Activated CD8-positive, alpha-beta memory T cell treated with anti-CD3 and anti-CD28 coated beads, Interleukin-2, amount 50 U/mL, for 48 hours (primary cell): ENCODE results near the gene NUP50.

Experiments used
- DNase-seq: peaks from one replicate; pipeline ENCODE4 v3.0.0-alpha.2; 2020

The NUP50 gene

GRCh38 chr22:45163451-45164269, at the start of gene NUP50:
NUP50 (plus strand) TSS chr22:45163925; CDS start chr22:45168178, 4,253 bp downstream.
- peak; percentile 97 for DNase-seq

- DNase-seq = no peak
These were observed 43.3 kb upstream of the NUP50 start for GRCh38 chr22:45120440-45120839.

GRCh38 chr22:45120931-45121330, 42.8 kb upstream of the NUP50 start:
- no peak for DNase-seq

DNA sequence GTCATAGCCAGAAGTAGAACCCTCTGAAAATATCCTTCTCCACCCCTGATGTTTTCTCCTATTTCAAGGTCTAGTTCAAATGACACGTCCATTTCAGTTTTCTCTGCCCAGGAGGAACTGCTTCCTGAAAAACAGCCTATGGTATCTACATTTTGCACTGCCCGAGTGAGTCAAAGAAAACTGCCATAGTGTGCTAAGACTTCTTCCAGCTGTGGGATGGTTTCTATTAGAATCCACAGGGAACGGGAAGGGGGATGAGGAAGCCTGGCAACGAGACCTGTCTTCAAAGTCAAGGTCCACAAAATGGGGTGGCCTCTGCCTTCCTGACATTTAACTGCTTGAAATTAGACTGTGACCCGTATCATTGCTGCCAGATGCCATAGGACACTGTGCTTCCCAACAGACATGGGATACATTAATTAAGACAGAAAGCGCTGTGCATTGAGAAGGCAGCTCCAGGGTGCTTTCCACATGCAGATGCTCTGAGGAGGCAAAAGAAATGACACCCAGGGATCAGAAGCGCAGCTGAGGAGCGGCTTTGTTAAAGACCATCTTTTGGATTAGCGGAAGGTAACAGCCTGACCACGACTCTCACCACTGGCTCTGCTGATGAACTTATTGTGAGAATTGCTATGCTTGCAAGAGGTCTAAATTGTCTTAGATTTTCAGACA, 39.4 kb upstream of the NUP50 start:
- DNase-seq = peak; percentile 33

DNA sequence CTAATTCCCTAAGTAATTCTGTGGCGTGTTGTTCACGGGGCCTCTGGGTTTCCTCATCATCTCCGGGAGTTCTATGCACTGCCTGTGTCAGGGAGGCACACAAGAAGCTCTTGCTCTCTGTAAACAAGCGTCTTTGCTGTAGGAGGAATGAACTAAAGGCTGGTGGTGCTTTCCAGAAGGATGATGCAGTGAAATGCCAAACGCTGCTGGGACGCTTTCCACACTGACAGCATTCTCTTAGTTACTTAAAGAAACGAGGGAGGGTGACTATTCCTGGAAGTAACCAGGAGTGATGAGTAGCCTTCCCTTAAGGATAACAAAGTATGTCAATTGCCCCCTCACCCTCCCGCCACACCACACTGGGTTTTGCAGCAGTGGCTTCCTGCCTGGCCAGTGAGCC, 38.5 kb upstream of the NUP50 start:
- DNase-seq = peak; percentile 18

DNA sequence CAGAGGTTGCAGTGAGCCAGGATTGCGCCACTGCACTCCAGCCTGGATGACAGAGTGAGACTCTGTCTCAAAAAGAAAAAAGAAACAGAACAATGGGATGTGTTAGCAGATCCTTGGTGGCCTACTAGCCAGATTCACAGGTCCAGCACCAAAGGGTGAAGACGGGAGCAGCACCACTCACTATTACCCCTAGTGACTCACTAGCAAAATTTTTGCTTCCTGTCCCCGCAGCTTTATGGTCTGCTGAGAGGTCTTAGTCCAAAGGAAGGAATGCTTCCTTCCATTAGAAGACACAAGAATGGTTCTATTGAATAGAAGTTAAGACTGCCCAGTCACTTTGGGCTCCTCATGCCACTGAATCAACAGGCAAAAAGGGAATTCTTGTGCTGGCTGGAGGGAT, 35.9 kb upstream of the NUP50 start:
- DNase-seq = peak; percentile 33

DNA sequence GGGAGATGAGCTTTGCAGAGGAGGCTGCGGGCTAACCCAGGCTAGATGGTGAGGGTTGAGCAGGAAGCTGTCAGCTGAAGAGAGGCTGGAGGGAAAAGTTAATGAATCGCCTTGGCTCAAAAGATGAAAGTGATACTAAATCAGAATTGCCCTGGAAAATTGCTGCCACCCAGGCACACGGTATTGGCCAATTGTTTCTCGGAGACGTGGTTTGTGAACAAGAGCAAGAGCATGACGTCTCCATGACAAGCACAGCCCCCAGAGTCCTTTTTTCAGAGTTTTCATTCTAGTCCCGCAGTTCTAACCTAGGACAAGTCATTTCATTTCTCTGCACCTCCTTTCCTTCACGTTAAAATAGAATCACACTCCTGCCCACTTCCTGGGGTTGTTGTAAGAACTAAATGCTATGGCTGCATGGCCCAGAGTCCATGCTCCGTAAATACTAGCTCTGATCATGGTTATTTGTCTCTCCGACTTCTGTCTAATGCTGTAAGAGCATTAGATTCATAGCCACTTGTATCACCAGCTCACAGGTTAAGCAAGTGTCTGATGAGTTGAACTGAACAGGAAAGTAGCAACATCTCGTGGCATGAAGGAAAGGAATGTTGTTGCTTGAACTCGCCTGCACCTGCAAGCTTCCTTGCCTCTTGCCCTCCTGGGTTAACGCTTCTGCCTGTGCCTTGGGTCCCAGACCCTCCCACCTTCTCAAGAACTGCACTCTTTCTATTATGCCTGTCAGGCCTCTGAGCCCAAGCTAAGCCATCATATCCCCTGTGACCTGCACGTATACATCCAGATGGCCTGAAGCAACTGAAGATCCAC, 33.8 kb upstream of the NUP50 start:
- peak; percentile 60 for DNase-seq

DNA sequence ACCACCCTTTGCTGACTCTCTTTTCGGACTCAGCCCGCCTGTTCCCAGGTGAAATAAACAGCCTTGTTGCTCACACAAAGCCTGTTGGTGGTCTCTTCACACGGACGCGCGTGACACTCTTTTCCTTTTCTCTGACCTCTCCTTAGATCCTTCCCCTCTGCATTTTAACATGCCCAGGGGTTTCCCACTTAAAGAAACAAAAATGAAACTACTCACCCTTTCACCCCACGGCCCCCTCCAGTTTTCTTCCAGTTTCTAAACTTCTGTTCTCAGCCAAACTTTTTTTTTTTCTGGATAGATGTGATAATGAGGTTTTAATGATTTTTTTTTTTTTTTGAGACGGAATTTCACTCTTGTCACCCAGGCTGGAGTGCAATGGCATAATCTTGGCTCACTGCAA, 32.8 kb upstream of the NUP50 start:
- DNase-seq = no peak

GRCh38 chr22:45131749-45132148, 32.0 kb upstream of the NUP50 start:
- DNase-seq = no peak

DNA sequence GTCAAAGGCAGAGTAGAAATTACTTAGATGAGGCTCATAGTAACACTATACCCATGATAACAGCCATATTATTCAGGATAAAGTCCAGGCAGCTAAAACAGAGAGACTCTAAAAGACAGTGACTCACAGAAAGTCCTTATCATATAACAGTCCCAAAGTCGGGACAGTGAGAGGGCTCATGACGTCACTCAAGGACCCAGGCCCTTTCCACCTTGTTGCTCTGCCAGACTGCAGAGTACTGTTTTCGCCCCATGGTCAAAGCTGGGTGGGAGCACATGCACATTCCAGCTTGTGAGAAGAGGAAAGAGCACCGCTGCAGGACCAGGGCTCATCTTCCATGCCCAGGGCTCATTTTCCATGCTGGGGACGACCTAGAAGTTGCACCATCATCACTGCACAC, 29.4 kb upstream of the NUP50 start:
- no peak for DNase-seq

DNA sequence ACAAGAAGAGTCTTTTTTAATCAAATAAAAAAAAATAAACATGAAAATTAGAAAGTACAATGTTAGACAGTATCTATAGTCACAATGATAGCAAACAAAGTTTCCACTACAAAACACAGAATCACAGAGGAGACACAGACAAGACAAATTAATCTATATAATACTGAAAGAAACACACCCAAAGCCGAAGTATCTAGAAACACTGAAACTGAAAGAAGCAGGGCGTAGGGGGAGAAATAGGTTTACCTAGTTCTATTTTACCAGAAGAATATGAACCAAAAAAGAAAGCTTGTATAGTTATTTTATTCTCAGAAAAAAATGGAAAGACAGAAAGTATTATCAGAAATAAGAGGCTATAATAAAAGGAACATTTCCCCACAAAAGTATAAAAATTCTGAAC, 27.1 kb upstream of the NUP50 start:
- no peak for DNase-seq

- no peak for DNase-seq
These were observed 24.0 kb upstream of the NUP50 start for GRCh38 chr22:45139693-45140092.

DNA sequence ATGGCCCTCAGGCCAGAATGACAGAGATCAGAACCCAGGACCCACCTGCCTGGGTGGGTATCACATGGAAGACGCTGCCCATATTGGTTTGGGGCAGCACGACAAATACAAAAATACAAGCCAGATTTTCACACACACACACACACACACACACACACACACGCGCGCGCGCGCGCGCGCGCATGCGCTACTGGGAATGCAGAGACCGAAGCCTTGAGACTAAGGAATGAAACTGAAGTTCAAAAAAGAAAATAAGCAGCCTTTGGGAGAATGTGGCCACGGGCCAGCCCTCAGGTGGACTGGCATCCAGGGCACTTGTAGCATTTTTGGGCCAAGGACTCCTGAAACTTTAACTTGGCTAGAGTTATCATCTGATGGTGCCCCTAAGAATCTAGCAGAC, 21.3 kb upstream of the NUP50 start:
- no peak for DNase-seq

DNA sequence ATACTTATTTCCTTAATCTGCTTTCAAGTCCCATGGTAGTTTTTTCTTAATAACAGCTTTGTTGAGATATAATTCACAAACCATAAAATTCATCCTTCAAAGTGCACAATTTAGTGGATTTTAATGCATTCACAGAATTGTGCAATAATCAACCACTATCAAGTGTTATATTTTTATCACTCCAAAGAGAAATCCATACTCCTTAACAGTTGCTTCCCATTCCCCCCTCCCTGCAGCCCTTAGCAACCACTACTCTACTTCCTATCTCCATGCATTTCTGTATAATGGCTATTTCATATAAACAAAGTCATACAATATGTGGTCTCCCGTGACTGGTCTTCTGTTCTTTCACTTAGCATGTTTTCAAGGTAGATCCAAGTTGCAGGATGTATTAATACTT, 18.8 kb upstream of the NUP50 start:
- no peak for DNase-seq

DNA sequence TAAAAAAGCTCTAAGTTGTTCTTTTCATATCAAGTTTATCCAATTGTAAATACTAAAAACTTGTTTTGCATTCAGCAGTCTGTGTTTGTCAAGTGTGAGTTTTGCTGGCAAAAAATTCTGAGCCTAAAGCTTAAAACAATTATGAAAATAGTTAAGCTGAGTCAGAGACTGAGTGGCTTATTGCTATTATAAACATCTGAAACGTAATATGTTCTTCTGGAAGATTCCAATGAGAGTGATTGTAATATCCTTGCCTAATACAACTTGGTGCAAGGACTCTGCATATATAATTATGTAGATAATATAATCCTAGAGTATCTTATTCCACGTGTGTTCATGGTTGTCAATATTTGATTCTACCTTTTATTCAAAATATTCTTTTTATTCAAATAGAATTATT, 14.1 kb upstream of the NUP50 start:
- DNase-seq = no peak

DNA sequence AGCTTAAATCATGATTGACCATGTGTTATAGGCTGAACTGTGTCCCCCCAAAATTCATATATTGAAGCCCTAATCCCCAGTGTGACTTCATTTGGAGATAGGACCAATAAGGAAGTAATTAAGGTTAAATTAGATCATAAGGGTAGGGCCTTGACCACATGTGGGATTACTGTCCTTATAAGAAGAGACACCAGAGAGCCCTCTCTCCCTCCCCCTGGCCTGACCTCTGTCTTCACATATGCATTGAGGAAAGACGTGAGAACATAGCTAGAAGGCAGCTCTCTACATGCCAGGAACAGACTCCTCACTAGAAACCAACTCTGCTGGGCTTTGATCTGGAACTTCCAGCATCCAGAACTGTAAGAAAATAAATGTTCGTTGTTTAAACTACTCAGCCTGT, 13.6 kb upstream of the NUP50 start:
- DNase-seq = no peak

DNA sequence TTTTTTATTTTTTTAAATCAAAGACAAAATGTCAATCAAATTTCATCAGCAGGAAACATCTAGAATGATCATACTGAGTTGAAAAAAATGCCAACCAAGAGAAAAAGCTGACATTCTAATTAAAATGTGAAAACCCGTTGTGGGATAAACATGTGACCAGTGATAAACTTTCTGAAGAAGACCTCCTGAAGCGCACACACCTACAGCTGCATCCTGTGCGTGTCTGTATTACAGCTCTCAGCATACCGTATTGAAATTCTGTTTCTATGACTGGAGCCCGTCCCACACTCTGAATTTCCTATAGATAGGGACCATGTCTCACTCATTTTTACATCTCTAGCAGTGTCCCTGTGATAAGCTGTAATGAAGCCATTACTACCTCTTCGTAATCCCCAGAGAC, 12.2 kb upstream of the NUP50 start:
- no peak for DNase-seq

GRCh38 chr22:45154383-45154782, 9.3 kb upstream of the NUP50 start:
- no peak for DNase-seq

GRCh38 chr22:45155050-45155840, 8.5 kb upstream of the NUP50 start:
- no peak for DNase-seq

DNA sequence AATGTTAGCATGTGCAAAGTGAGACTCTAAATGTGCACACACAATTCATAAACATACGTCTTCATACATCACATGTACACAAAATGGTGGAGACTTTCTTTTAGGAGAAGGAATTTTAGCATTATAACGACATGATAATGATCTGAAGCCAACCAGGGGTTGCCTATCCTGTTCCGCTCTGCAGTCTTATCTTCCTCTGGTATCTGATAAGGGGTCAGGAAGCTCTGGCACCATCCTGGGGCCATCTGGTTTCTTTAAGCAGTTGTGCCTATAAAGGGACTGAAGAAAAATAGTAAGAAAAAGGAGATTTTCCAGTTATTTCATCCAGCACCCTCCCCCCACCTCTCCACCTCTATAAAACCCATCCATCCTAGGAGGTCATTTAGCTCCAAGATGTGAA, 5.8 kb upstream of the NUP50 start:
- DNase-seq = no peak

DNA sequence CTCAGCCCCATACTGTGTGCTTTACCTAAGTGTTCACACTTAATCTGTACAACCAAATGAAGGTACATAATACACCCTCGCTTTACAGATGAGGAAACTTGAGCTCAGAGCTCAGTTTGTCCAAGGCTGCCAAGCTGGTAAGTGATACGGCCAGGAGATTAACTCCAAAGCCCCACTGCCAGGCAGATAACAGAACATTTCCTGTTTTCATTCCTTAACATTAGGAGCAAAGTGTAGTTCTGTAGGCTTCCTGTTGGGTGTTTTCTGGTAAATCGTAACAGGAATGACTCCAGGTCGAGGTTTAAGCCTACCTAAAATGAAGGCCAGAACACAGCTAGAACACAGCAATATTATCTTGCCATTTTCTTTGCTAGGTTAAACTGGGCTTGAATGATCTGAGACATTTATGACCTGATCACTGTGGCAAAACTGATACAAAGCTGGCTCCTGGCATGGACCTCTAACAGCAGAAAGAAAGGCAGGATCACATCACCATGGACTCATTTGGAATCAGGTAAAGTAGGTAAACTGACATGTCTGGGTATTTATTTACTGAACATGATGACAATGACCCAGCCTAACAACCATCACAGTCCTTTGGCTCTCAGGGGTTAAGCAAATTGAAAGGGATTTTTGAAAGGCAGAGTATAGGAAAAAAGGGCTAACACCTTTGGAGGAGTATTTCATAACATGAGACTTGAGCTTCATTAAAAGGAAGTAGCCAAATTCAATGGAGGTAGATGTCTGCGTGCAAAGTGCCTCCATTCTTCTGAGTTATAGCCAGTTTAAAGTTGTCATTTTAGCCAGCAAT, 3.9 kb upstream of the NUP50 start:
- no peak for DNase-seq

- DNase-seq = no peak
These were observed 1.2 kb upstream of the NUP50 start for GRCh38 chr22:45162531-45162930.
